Measurements from ENCODE around the gene MYH14.

MYH14 gene

DNA sequence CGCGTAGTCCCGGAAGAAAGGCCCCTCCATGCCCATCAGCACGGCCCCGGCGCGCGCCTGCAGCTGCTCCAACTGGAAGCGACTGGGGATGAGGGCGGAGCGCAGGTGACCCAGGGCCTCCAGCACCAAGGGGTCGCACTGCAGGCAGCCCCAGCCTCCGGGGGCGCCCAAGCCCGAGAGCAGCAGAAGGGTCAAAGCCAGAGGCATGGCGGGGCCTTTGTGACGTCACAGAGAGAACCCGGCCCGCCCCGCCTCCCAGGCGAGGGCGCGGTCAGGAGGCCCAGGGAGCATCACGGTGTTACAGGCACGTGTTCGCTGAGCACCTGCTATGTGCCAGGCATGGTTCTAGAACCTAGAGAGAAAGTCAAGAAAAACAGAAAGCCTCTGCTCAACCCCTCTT, 40.4 kb upstream of the MYH14 start, which contains the start of gene IZUMO2:
IZUMO2 (minus strand) TSS at position 294 of the 400 bp plus-strand sequence; CDS start at position 207, 87 bp downstream.
- in situ Hi-C loops (cut with HindIII; ENCODE audit: low pct_ligation_motif_present, low sequenced_read_pairs) = no loop called here
- no peak within 1 kb of the TSS for H3K4me3 ChIP-seq (ENCODE audit: low read depth, low read length)
- H3K36me3 ChIP-seq (replicated peaks) = no peaks in the 10 kb centered on the region
- no peaks in the 10 kb centered on the region for H3K27me3 ChIP-seq (replicated peaks)
- no peak within 1 kb of the TSS for H3K27ac ChIP-seq
- no peak for DNase-seq
- TF ChIP-seq CTCF (IDR thresholded peaks at IDR 0.05; ENCODE audit: low read depth, low read length, missing control alignments) = no peak

DNA sequence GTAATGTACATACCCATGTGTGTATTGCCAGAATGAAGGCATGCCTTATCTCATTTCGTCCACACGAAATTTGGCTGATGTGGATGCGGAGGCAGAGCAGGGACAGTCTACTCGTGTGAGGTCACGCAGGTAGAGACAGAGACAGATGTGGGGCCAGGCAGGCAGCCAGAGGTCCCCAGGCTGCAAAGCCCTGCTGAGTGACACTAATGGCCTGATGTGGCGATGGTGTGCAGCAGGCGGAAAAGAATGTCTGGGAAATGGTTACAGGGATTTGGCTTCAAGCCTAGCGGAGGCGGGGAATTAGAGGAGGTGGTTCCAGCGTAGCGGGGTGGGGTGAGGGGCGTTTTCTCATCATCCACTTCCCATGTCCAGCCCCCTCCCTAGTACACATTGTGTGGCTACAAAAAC, 36.1 kb upstream of the MYH14 start:
- H3K4me3 ChIP-seq (ENCODE audit: low read depth, low read length) = no peak overlapping the region

GRCh38 chr19:50171752-50172151, 31.7 kb upstream of the MYH14 start:
- no peaks in the 10 kb centered on the region for H3K27me3 ChIP-seq (replicated peaks)
- no peak overlapping the region for H3K27ac ChIP-seq
- no peak for TF ChIP-seq CTCF (IDR thresholded peaks at IDR 0.05; ENCODE audit: low read depth, low read length, missing control alignments)
- DNase-seq = no peak
- H3K4me3 ChIP-seq (ENCODE audit: low read depth, low read length) = no peak overlapping the region
- in situ Hi-C loops (cut with HindIII; ENCODE audit: low pct_ligation_motif_present, low sequenced_read_pairs) = no loop called here
- H3K36me3 ChIP-seq (replicated peaks) = no peaks in the 10 kb centered on the region

More for the DNA sequence above, 36.1 kb upstream of the MYH14 start:
- Histone ChIP-seq H3K27me3 (replicated peaks) (no peaks in the 10 kb centered on the region), H3K27ac (no peak overlapping the region), H3K36me3 (replicated peaks) (no peaks in the 10 kb centered on the region)
- no peak for TF ChIP-seq CTCF (IDR thresholded peaks at IDR 0.05; ENCODE audit: low read depth, low read length, missing control alignments)
- DNase-seq = no peak
- in situ Hi-C loops (cut with HindIII; ENCODE audit: low pct_ligation_motif_present, low sequenced_read_pairs) = no loop called here

GRCh38 chr19:50172726-50173125, 30.7 kb upstream of the MYH14 start:
- H3K4me3 ChIP-seq (ENCODE audit: low read depth, low read length) = no peak overlapping the region
- no peaks in the 10 kb centered on the region for H3K27me3 ChIP-seq (replicated peaks)
- DNase-seq = no peak
- no peak for TF ChIP-seq CTCF (IDR thresholded peaks at IDR 0.05; ENCODE audit: low read depth, low read length, missing control alignments)
- in situ Hi-C loops (cut with HindIII; ENCODE audit: low pct_ligation_motif_present, low sequenced_read_pairs) = no loop called here
- H3K36me3 ChIP-seq (replicated peaks) = no peaks in the 10 kb centered on the region
- no peak overlapping the region for H3K27ac ChIP-seq

GRCh38 chr19:50173127-50173526, 30.3 kb upstream of the MYH14 start:
- Histone ChIP-seq H3K36me3 (replicated peaks) (no peaks in the 10 kb centered on the region), H3K27ac (no peak overlapping the region), H3K27me3 (replicated peaks) (no peaks in the 10 kb centered on the region), H3K4me3 (ENCODE audit: low read depth, low read length) (no peak overlapping the region)
- in situ Hi-C loops (cut with HindIII; ENCODE audit: low pct_ligation_motif_present, low sequenced_read_pairs) = no loop called here
- TF ChIP-seq CTCF (IDR thresholded peaks at IDR 0.05; ENCODE audit: low read depth, low read length, missing control alignments) = no peak
- no peak for DNase-seq

- H3K27me3 ChIP-seq (replicated peaks) = no peaks in the 10 kb centered on the region
Measured at GRCh38 chr19:50174100-50174793, 29.2 kb upstream of the MYH14 start.

More at GRCh38 chr19:50174100-50174793, 29.2 kb upstream of the MYH14 start:
- Histone ChIP-seq H3K4me3 (ENCODE audit: low read depth, low read length) (no peak overlapping the region), H3K27ac (no peak overlapping the region), H3K36me3 (replicated peaks) (no peaks in the 10 kb centered on the region)
- DNase-seq = no peak
- in situ Hi-C loops (cut with HindIII; ENCODE audit: low pct_ligation_motif_present, low sequenced_read_pairs) = no loop called here
- no peak for TF ChIP-seq CTCF (IDR thresholded peaks at IDR 0.05; ENCODE audit: low read depth, low read length, missing control alignments)
